Neural cell (in vitro differentiated cells): ENCODE results near the gene PCNX4.

ENCODE experiments used
- CTCF ChIP-seq: fragments of 450-650 bp; IDR thresholded peaks from 2 replicates; pipeline ENCODE4 v1.5.1; 2014; ENCODE audit warnings: antibody characterized with exemption, mild to moderate bottlenecking, moderate library complexity; ENCODE audit not compliant: poor library complexity, severe bottlenecking
- EP300 ChIP-seq: fragments of 450-650 bp; conservative IDR thresholded peaks from 2 replicates; pipeline ENCODE4 v1.6.1; 2014; ENCODE audit warnings: antibody characterized with exemption, mild to moderate bottlenecking, moderate library complexity; ENCODE audit not compliant: poor library complexity, severe bottlenecking
- EZH2 ChIP-seq: fragments of 200-600, 300-800 bp; shearing (Covaris generic), sonication (generic); IDR thresholded peaks from 2 replicates; pipeline ENCODE4 v1.6.1; 2014; ENCODE audit warnings: antibody characterized with exemption, low read length, borderline replicate concordance, mild to moderate bottlenecking; ENCODE audit not compliant: insufficient read depth, poor library complexity, severe bottlenecking
- MXI1 ChIP-seq: fragments of 450-650 bp; conservative IDR thresholded peaks from 2 replicates; pipeline ENCODE4 v1.6.1; 2014; ENCODE audit warnings: antibody characterized with exemption, mild to moderate bottlenecking; ENCODE audit not compliant: poor library complexity, severe bottlenecking
- POLR2AphosphoS5 ChIP-seq: IDR thresholded peaks from 2 replicates; pipeline ENCODE4 v1.6.1; 2012
- RAD21 ChIP-seq: fragments of 450-650 bp; conservative IDR thresholded peaks from 2 replicates; pipeline ENCODE4 v1.6.1; 2014; ENCODE audit warnings: antibody characterized with exemption, mild to moderate bottlenecking, moderate library complexity
- REST ChIP-seq: IDR thresholded peaks from 2 replicates; pipeline ENCODE4 v1.6.1; 2012; ENCODE audit warnings: borderline replicate concordance
- SMC3 ChIP-seq: fragments of 450-650 bp; conservative IDR thresholded peaks from 2 replicates; pipeline ENCODE4 v1.6.1; 2014; ENCODE audit warnings: antibody characterized with exemption, mild to moderate bottlenecking, moderate library complexity; ENCODE audit not compliant: poor library complexity
- TAF1 ChIP-seq: IDR thresholded peaks from 2 replicates; pipeline ENCODE4 v1.6.1; 2012; ENCODE audit warnings: low read depth

- TF ChIP-seq REST (no peak), CTCF (no peak), SMC3 (no peak), POLR2AphosphoS5 (no peak), EP300 (no peak), EZH2 (no peak), TAF1 (no peak), RAD21 (no peak), MXI1 (no peak)
These were observed 119.4 kb downstream of the PCNX4 start for GRCh38 chr14:60211153-60211552.
